GM21825 (cell line): ENCODE measurements around the gene UCHL5.
"Not testable (repeated sequence)": the region's sequence is repeated elsewhere in the genome, so short reads cannot be mapped to it uniquely, and the experiment has no call there.

Experiments
- ATAC-seq: cut with Tn5 transposase; IDR thresholded peaks from one replicate; pipeline ENCODE4 v1.9.1; 2021; ENCODE audit warnings: mild to moderate bottlenecking, moderate library complexity; ENCODE audit not compliant: unreplicated experiment

Gene UCHL5

GRCh38 chr1:193066606-193067005, 7.4 kb upstream of the UCHL5 start:
- ATAC-seq: no peak

- ATAC-seq: no peak
These were observed 6.8 kb upstream of the UCHL5 start for GRCh38 chr1:193065954-193066353.

- ATAC-seq: no peak
These were observed 3.7 kb upstream of the UCHL5 start for GRCh38 chr1:193062698-193063463.

- ATAC-seq: no peak
These were observed 1.8 kb upstream of the UCHL5 start for GRCh38 chr1:193060938-193061337.

GRCh38 chr1:193060406-193060805, 1.2 kb upstream of the UCHL5 start:
- no peak for ATAC-seq

- no peak for ATAC-seq
These were observed 899 bp upstream of the UCHL5 start for GRCh38 chr1:193060115-193060403.

GRCh38 chr1:193058529-193059281, 455 bp downstream of the UCHL5 start:
- ATAC-seq: peak; percentile 50

GRCh38 chr1:193054169-193054675, 4.9 kb downstream of the UCHL5 start:
- ATAC-seq: no peak

GRCh38 chr1:193048913-193049312, 10.2 kb downstream of the UCHL5 start:
- not testable (repeated sequence) for ATAC-seq

GRCh38 chr1:193042766-193043691, 16.1 kb downstream of the UCHL5 start:
- ATAC-seq: no peak

- ATAC-seq: no peak
These were observed 19.1 kb downstream of the UCHL5 start for GRCh38 chr1:193040011-193040410.

- ATAC-seq: no peak
These were observed 22.7 kb downstream of the UCHL5 start for GRCh38 chr1:193036337-193037047.

- ATAC-seq: no peak
These were observed 25.6 kb downstream of the UCHL5 start for GRCh38 chr1:193033610-193034009.

GRCh38 chr1:193032643-193033427, 26.3 kb downstream of the UCHL5 start:
- ATAC-seq: not testable (repeated sequence)

GRCh38 chr1:193031431-193031830, 27.7 kb downstream of the UCHL5 start:
- ATAC-seq: no peak

GRCh38 chr1:193030280-193030679, 28.9 kb downstream of the UCHL5 start:
- no peak for ATAC-seq

GRCh38 chr1:193025218-193025617, 33.9 kb downstream of the UCHL5 start:
- ATAC-seq: no peak

- no peak for ATAC-seq
These were observed 39.6 kb downstream of the UCHL5 start for GRCh38 chr1:193019442-193020026.

- ATAC-seq: no peak
These were observed 42.4 kb downstream of the UCHL5 start for GRCh38 chr1:193016788-193017187.
